ENCODE data around the gene ZNF177.

- TF ChIP-seq POLR2AphosphoS5 (IDR thresholded peaks at IDR 0.05; ENCODE audit: low read depth) (no peak), CTCF (IDR thresholded peaks at IDR 0.05; ENCODE audit: insufficient read depth, low read length) (no peak), REST (IDR thresholded peaks at IDR 0.05; ENCODE audit: insufficient replicate concordance, low read depth) (no peak)
These were observed 9.8 kb upstream of the ZNF177 start for GRCh38 chr19:9353011-9353410.
